Gastrocnemius medialis (tissue), 4 donors: ENCODE results near the gene C6orf163.

Experiments used
- POLR2A ChIP-seq, 2 donors: fragments of 450-650 bp; IDR thresholded peaks; one replicate each; pipeline ENCODE4 v1.6.1; 2017; ENCODE audit warnings: antibody characterized with exemption in 2 of 2, mild to moderate bottlenecking in 2 of 2, moderate library complexity in 2 of 2
- TF ChIP-seq, protein P1 (sequence below), 5 experiments: fragments of 450-650 bp in 3 of 5; fragments of 200-600 bp in 2 of 5; sonication (generic) in 2 of 5; IDR thresholded peaks in 4 of 5; conservative IDR thresholded peaks in 1 of 5; 1 replicate in 4 of 5; 2 replicates in 1 of 5; pipeline ENCODE4 v1.5.1; 2016 to 2019; ENCODE audit warnings: antibody characterized with exemption in 5 of 5, mild to moderate bottlenecking in 3 of 5, moderate library complexity in 3 of 5

DNA sequence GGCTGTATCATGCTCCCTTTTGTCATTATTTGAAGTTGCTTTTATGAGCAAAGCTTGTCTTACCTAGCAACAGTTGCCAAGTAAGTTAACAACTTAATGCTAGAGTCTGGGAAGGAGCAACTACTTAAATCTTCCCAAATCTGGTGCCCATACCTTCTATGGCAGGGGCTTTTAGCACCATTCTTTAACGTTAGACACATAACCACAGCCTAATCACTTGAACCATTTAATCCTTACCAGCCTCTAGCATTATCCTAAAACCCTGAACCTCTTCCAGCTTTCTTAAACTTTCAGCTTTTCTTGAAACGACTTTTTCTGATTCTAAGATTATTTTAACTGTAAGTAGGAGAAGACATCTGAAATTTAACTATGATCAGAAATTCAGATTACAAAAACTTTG is at the start of gene C6orf163:
- TF ChIP-seq POLR2A (IDR thresholded peaks at IDR 0.05): no peak
- TF ChIP-seq, protein P1, sequence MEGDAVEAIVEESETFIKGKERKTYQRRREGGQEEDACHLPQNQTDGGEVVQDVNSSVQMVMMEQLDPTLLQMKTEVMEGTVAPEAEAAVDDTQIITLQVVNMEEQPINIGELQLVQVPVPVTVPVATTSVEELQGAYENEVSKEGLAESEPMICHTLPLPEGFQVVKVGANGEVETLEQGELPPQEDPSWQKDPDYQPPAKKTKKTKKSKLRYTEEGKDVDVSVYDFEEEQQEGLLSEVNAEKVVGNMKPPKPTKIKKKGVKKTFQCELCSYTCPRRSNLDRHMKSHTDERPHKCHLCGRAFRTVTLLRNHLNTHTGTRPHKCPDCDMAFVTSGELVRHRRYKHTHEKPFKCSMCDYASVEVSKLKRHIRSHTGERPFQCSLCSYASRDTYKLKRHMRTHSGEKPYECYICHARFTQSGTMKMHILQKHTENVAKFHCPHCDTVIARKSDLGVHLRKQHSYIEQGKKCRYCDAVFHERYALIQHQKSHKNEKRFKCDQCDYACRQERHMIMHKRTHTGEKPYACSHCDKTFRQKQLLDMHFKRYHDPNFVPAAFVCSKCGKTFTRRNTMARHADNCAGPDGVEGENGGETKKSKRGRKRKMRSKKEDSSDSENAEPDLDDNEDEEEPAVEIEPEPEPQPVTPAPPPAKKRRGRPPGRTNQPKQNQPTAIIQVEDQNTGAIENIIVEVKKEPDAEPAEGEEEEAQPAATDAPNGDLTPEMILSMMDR (IDR thresholded peaks at IDR 0.05 in 4 of 5, conservative IDR thresholded peaks at IDR 0.05 in 1 of 5): no peak
